HG02938 (cell line): Measurements from ENCODE around the gene GRK2.
"Not testable (repeated sequence)": the region's sequence is repeated elsewhere in the genome, so short reads cannot be mapped to it uniquely, and the experiment has no call there.

Source experiments
- ATAC-seq: cut with Tn5 transposase; IDR thresholded peaks from one replicate; pipeline ENCODE4 v1.9.1; 2021; ENCODE audit warnings: mild to moderate bottlenecking, moderate library complexity; ENCODE audit not compliant: unreplicated experiment

The GRK2 gene

DNA sequence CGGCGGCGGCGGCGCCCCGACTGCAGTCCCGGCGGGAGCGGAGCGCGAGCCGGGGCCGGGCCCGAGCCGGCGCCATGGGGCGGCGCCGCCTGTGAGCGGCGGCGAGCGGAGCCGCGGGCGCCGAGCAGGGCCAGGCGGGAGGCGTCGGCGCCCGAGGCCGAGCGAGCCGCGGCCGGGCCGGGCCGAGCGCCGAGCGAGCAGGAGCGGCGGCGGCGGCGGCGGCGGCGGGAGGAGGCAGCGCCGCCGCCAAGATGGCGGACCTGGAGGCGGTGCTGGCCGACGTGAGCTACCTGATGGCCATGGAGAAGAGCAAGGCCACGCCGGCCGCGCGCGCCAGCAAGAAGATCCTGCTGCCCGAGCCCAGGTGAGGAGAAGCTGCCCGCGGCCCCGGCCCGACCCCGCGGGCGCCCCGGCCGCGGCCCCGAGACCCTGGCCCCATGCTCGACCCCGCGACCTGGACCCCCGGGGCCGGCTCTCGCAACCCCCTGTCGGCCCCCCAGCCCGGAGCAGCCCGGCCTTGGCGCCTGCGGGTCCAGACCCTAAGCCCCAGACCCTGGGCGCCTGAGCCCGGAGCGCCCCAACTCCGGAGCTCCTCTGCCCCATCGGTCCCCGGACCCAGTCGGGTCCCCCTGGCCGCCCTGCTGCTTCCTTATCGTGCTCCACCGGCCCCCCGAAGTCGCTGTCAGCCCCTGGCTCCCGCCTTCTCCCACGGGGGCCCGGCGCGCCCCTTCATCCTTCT, at the start of gene GRK2:
GRK2 (plus strand) TSS at position 25 of the 739 bp plus-strand sequence; CDS start at position 252, 227 bp downstream.
- no peak for ATAC-seq

DNA sequence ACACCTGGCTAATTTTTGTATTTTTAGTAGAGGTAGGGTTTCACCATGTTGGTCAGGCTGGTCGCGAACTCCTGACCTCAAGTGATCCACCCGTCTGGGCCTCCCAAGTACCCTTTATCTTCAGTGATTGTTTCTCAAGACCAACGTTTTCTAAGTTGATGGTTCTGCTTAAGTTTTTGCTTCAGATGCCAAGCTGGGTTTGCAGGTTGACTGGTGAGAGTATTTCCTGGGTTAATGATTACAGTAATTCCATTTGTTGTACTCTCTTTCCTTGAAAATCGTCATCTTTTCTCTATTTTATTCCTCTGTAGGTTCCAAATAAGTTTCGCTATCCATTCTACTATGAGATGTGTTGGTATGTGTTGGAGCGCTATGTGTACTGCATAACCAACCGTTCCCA, 38.5 kb upstream of the GRK2 start:
- no peak for ATAC-seq

DNA sequence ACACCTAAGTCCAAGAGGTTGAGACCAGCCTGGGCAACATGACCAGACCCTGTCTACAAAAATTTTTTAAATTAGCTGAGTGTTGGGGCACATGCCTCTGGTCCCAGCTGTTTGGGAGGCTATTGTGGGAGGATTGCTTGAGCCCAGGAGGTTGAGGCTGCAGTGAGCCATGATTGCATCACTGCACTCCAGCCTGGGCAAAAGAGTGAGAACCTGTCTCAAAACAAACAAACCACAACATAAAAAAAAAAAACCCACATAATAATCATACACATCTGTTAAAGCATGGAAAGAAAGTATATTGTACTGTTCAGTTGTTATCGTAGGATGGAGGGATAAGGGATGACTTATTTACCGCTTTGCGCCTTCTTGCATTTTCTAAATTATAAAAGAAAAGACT, 35.9 kb upstream of the GRK2 start:
- no peak for ATAC-seq

DNA sequence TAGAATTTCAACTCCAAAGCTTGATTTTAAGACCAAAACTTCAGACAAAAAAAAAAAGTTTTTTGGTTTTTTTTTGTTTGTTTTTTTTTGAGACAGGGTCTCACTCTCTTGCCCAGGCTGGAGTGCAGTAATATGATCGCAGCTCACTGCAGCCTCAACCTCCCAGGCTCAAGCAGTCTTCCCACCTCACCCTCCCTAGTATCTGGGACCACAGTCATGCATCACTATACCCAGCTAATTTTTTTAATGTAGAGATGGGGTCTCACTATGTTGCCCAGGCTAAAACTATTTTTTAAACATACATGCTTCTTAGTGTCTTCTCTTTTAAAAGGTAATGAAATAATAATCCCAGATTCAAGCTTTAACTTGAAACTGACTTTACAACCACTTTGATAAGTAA, 35.4 kb upstream of the GRK2 start:
- ATAC-seq: no peak

DNA sequence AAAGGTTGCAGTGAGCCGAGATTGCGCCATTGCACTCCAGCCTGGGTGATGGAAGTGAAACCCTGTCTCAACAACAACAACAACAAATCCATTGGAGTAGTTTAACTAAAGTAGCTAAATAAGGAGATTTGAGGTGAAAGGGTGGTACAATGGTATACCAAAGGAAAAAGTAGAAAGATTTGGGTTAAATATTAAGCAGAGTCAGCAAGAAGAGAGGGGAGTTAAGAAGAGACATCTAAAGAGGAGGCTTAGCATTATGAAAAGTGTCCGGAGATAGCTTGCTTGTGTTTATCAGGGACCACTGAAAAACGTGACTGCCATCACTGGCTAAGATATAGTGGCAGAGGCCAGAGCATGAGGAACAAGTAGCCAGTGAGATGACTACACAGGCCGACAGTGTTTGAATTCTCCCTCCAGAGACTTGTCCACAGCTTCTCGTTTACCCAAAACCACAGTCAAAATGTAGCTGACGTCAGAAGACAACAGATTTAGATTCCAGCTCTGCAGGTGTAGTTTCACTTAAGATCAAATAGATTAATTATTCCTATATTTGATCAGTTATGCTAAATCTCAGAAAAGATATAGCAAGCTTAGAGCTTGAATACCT, 32.6 kb upstream of the GRK2 start:
- no peak for ATAC-seq

DNA sequence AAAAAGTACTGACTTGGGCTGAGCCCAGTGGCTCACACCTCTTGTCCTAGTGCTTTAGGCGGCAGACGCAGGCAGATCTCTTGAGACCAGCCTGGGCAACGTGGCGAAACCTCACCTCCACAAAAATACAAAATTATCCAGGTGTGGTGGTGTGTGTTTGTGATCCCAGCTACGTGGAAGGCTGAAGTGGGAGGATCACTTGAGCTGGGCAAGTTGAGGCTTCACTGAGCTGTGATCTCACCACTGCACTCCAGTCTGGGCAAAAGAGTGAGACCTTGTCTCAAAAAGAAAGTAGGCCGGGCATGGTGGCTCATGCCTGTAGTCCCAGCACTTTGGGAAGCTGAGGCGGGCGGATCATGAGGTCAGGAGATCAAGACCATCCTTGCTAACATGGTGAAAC, 31.7 kb upstream of the GRK2 start:
- ATAC-seq: not testable (repeated sequence)

- no peak for ATAC-seq
Observed at GRCh38 chr11:67237574-67237973, 28.7 kb upstream of the GRK2 start.

- no peak for ATAC-seq
Observed at GRCh38 chr11:67238894-67239782, 27.1 kb upstream of the GRK2 start.

- peak; percentile 74 for ATAC-seq
Observed at GRCh38 chr11:67239783-67240575, 26.3 kb upstream of the GRK2 start.

- no peak for ATAC-seq
Observed at GRCh38 chr11:67240576-67241389, 25.5 kb upstream of the GRK2 start.

DNA sequence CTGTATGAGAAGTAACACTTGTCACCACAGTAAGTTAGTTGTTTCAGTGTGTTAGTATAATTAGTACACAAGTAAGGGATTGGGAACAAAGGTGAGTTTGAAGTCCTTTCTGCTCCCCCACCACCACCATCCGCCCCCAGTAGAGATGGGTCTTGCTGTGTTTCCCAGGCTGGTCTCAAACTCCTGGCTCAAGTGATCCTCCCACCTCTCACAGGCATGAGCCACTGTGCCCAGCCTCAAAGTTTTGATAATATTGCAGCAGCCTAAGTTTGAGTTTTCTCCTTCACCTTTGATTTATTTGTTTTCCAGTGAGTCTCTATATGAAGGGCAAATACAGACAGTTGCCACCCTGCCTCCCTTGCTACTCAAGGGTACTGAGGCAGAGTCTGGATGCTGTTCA, 23.7 kb upstream of the GRK2 start:
- no peak for ATAC-seq

- ATAC-seq: no peak
Observed at GRCh38 chr11:67243051-67243450, 23.2 kb upstream of the GRK2 start.

DNA sequence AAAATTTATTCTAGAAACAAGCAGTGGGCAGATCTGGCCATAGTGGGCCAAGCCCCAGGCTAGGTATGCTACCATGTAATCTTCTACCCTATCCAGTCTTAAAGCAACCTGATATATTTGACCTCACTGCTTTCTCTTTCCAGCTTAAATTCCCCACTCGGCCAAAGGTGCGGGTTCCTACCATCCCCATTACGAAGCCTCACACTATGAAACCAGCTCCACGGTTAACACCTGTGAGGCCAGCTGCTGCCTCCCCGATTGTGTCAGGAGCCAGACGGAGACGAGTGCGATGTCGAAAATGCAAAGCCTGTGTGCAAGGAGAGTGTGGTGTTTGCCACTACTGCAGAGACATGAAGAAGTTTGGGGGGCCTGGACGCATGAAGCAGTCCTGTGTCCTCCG, 21.2 kb upstream of the GRK2 start:
- no peak for ATAC-seq

DNA sequence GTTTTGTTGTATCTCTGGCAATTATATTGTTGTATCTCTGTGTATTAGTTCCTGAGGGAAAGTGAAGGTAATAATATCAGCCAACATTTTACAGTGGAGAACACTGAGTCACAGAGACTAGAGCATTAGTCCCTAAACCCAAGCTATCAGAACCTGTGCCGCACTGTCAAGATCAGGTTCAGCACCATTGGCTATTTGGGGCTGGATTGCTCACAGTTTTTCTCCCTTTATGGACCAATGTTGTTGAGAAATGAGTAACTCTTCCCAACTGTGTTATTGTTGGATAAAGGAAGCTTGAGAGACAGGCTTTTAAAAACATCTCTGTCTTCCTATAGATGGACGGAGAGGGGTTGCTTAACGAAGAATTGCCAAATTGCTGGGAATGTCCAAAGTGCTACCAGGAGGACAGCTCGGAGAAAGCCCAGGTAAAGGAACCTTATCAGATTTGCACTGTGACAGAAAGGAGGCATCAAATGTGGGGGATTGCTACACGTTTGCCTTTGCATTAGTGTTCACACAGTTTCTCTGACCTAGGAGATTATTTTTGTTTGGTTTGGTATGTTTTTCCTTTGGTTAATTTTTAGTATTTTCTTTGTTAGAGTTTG, 18.2 kb upstream of the GRK2 start:
- ATAC-seq: no peak

- no peak for ATAC-seq
Observed at GRCh38 chr11:67248653-67249052, 17.6 kb upstream of the GRK2 start.

- no peak for ATAC-seq
Observed at GRCh38 chr11:67250059-67251043, 15.9 kb upstream of the GRK2 start.

- ATAC-seq: no peak
Observed at GRCh38 chr11:67251841-67252240, 14.4 kb upstream of the GRK2 start.

- ATAC-seq: no peak
Observed at GRCh38 chr11:67252831-67253239, 13.4 kb upstream of the GRK2 start.
